Mesothelial cell of epicardium (in vitro differentiated cells): ENCODE measurements around the gene INSIG2. TPM values are rescaled to one million over a fixed set of nuclear protein-coding genes. Genes with fewer than 3 reads are reported as not detected.
A peak's percentile ranks its signal among the peaks of the same experiment; 100 is the strongest.

Experiments
- DNase-seq, 2 experiments: peaks; one replicate each; pipeline ENCODE4 v3.0.0; 2021; ENCODE audit warnings: low spot score in 2 of 2; ENCODE audit not compliant: unreplicated experiment in 2 of 2
- H3K27ac Mint-ChIP-seq: 2 replicates; pipeline ENCODE4 v1.8.0; 2021; ENCODE audit warnings: mixed read lengths
- H3K27me3 Mint-ChIP-seq: 2 replicates; pipeline ENCODE4 v1.8.0; 2021; ENCODE audit warnings: low read depth, mixed read lengths
- H3K36me3 Mint-ChIP-seq: 2 replicates; pipeline ENCODE4 v1.8.0; 2021; ENCODE audit warnings: mixed read lengths
- H3K4me1 Mint-ChIP-seq: 2 replicates; pipeline ENCODE4 v1.8.0; 2021; ENCODE audit warnings: mixed read lengths
- H3K4me3 Mint-ChIP-seq: 2 replicates; pipeline ENCODE4 v1.8.0; 2021; ENCODE audit warnings: mild to moderate bottlenecking, moderate library complexity, mixed read lengths
- H3K9me3 Mint-ChIP-seq: 2 replicates; pipeline ENCODE4 v1.8.0; 2021; ENCODE audit warnings: mixed read lengths
- CTCF ChIP-seq: fragments of 200-600 bp; sonication (generic); IDR thresholded peaks from one replicate; pipeline ENCODE4 v1.5.0; 2021; ENCODE audit warnings: antibody characterized with exemption; ENCODE audit not compliant: unreplicated experiment
- total RNA-seq: library from RNA; stranded (reverse); gene quantifications from 3 replicates; pipeline ENCODE4 v1.2.1, GENCODE V29; 2021

The INSIG2 gene
- total RNA-seq, 1 donor from 2014 or later: 22.5 TPM

- H3K4me3 Mint-ChIP-seq: no peak overlapping the region
- peaks cover 27% of the 10 kb centered on the region for H3K4me1 Mint-ChIP-seq
- H3K36me3 Mint-ChIP-seq: no peaks in the 10 kb centered on the region
- no peak overlapping the region for H3K27ac Mint-ChIP-seq
- no peak for DNase-seq
- no peaks in the 10 kb centered on the region for H3K9me3 Mint-ChIP-seq
- TF ChIP-seq CTCF: peak; percentile 56
- peaks cover 58% of the 10 kb centered on the region for H3K27me3 Mint-ChIP-seq
Observed at GRCh38 chr2:118046634-118047210, 41.5 kb upstream of the INSIG2 start.

- Mint-ChIP-seq H3K36me3 (no peaks in the 10 kb centered on the region), H3K27me3 (peaks cover 57% of the 10 kb centered on the region), H3K4me1 (peaks cover 30% of the 10 kb centered on the region), H3K4me3 (no peak overlapping the region), H3K9me3 (no peaks in the 10 kb centered on the region), H3K27ac (no peak overlapping the region)
- DNase-seq: no peak
- TF ChIP-seq CTCF: no peak
Observed at GRCh38 chr2:118047380-118047826, 40.9 kb upstream of the INSIG2 start.

- Mint-ChIP-seq H3K4me3 (no peak overlapping the region), H3K27ac (no peak overlapping the region), H3K4me1 (peaks cover 31% of the 10 kb centered on the region), H3K9me3 (no peaks in the 10 kb centered on the region), H3K36me3 (no peaks in the 10 kb centered on the region), H3K27me3 (peaks cover 56% of the 10 kb centered on the region)
- no peak for DNase-seq
- no peak for TF ChIP-seq CTCF
Observed at GRCh38 chr2:118048401-118048800, 39.9 kb upstream of the INSIG2 start.

GRCh38 chr2:118049140-118049815, 39.0 kb upstream of the INSIG2 start:
- Mint-ChIP-seq H3K4me1 (peaks cover 31% of the 10 kb centered on the region), H3K27me3 (peaks cover 54% of the 10 kb centered on the region), H3K4me3 (no peak overlapping the region), H3K27ac (no peak overlapping the region), H3K36me3 (no peaks in the 10 kb centered on the region), H3K9me3 (no peaks in the 10 kb centered on the region)
- no peak for DNase-seq
- no peak for TF ChIP-seq CTCF

GRCh38 chr2:118049816-118050140, 38.5 kb upstream of the INSIG2 start:
- no peaks in the 10 kb centered on the region for H3K9me3 Mint-ChIP-seq
- no peaks in the 10 kb centered on the region for H3K36me3 Mint-ChIP-seq
- no peak overlapping the region for H3K27ac Mint-ChIP-seq
- H3K27me3 Mint-ChIP-seq: peaks cover 54% of the 10 kb centered on the region
- H3K4me1 Mint-ChIP-seq: peaks cover 31% of the 10 kb centered on the region
- DNase-seq: no peak
- TF ChIP-seq CTCF: no peak
- no peak overlapping the region for H3K4me3 Mint-ChIP-seq

GRCh38 chr2:118050386-118050785, 37.9 kb upstream of the INSIG2 start:
- Mint-ChIP-seq H3K27me3 (peaks cover 54% of the 10 kb centered on the region), H3K4me3 (no peak overlapping the region), H3K27ac (peak overlapping the region; percentile 2), H3K9me3 (no peaks in the 10 kb centered on the region), H3K4me1 (peaks cover 31% of the 10 kb centered on the region), H3K36me3 (no peaks in the 10 kb centered on the region)
- TF ChIP-seq CTCF: no peak
- no peak for DNase-seq
